ENCODE data around the gene PPP4R3A.
"Not testable (repeated sequence)": the region's sequence is repeated elsewhere in the genome, so short reads cannot be mapped to it uniquely, and the experiment has no call there.

The PPP4R3A gene

DNA sequence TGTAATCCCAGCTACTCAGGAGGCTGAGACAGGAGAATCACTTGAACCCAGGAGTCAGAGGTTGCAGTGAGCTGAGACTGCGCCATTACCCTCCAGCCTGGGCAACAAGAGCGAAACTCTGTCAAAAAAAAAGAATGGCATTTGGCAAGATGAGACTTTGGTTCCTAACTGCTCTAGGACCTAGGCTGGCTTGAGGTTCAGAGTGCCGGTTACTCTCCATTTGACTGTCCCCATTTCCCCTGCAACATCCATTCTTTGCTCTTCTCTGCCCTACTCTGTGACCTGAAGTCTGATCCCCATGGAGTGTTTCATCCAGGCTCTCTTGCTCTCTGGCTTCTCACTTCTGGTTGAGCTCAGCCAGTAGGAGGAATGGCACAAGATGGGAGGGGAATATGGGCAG, 26.2 kb upstream of the PPP4R3A start:
- POLR2A ChIA-PET = no interaction called here
- no peak for DNase-seq (ENCODE audit: low read depth, low spot score)
- H3K4me3 ChIP-seq (ENCODE audit: low read depth, low read length) = no peak overlapping the region
- TF ChIP-seq, protein P1, sequence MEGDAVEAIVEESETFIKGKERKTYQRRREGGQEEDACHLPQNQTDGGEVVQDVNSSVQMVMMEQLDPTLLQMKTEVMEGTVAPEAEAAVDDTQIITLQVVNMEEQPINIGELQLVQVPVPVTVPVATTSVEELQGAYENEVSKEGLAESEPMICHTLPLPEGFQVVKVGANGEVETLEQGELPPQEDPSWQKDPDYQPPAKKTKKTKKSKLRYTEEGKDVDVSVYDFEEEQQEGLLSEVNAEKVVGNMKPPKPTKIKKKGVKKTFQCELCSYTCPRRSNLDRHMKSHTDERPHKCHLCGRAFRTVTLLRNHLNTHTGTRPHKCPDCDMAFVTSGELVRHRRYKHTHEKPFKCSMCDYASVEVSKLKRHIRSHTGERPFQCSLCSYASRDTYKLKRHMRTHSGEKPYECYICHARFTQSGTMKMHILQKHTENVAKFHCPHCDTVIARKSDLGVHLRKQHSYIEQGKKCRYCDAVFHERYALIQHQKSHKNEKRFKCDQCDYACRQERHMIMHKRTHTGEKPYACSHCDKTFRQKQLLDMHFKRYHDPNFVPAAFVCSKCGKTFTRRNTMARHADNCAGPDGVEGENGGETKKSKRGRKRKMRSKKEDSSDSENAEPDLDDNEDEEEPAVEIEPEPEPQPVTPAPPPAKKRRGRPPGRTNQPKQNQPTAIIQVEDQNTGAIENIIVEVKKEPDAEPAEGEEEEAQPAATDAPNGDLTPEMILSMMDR (IDR thresholded peaks at IDR 0.05; ENCODE audit: insufficient read depth, low read length, missing control alignments) = no peak
- CTCF ChIA-PET = no interaction called here

DNA sequence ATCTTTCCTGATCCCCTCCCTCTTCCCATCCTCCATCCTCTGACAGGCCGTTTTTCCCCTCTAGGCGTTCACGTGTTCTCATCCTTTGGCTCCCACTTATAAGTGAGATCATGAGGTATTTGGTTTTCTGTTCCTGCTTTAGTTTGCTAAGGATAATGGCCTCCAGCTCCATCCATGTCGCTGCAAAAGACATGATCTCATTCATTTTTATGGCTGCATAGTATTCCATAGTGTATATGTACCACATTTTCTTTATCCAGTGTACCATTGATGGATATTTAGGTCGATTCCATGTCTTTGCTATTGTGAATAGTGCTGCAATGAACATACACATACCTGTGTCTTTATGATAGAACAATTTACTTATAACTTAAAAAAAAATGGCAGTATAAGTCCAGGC, 23.9 kb upstream of the PPP4R3A start:
- DNase-seq (ENCODE audit: low read depth, low spot score); H3K4me3 ChIP-seq (ENCODE audit: low read depth, low read length); CTCF ChIA-PET; POLR2A ChIA-PET: not testable (repeated sequence)

GRCh38 chr14:91533623-91534022, 23.5 kb upstream of the PPP4R3A start:
- CTCF ChIA-PET = no interaction called here
- no peak for DNase-seq (ENCODE audit: low read depth, low spot score)
- TF ChIP-seq, protein P1 (IDR thresholded peaks at IDR 0.05; ENCODE audit: insufficient read depth, low read length, missing control alignments) = no peak
- no peak overlapping the region for H3K4me3 ChIP-seq (ENCODE audit: low read depth, low read length)
- POLR2A ChIA-PET = no interaction called here

DNA sequence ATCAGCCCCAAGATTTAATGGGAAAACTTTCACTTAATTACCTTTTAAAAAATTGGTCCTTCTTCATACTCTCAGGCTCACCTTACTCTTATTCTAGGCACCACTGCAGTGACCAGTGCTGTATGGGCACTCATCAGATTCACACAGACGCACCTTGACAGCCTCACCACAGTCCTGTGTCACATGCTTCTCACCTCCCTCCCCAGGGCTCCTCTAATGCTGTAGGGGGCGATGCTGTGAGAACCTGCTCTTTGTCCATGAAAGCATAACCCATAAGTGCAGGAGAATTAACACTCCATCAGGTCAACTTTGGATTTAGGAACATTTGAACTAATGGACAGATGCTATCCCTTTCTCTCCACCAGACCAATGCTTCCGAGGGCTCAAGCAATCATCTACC, 13.9 kb upstream of the PPP4R3A start:
- no peak overlapping the region for H3K4me3 ChIP-seq (ENCODE audit: low read depth, low read length)
- POLR2A ChIA-PET = no interaction called here
- no peak for DNase-seq (ENCODE audit: low read depth, low spot score)
- CTCF ChIA-PET = no interaction called here
- TF ChIP-seq, protein P1 (IDR thresholded peaks at IDR 0.05; ENCODE audit: insufficient read depth, low read length, missing control alignments) = no peak

DNA sequence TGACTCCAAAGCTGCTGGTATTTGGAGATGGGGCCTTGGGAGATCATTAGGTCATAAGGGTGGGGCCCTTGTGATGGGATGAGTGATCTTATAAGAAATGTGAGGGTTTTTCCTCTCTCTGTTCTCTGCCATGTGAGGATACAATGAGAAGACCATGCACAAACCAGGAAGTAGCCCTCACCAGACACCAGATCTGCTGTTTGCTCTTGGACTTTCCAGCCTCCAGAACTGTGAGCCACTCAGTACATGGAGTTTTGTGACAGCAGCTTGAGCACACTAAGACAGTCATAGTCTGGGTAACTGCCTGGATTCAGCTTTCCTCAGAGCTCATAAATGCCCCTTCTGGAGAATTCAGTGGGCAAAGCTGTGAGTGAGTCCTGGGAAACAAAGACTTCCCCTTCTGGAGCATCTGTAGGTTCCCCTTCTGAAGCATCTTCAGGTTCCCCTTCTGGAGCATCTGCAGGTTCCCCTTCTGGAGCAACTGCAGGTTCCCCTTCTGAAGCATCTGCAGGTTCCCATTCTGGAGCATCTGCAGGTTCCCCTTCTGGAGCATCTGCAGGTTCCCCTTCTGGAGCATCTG, 11.0 kb upstream of the PPP4R3A start:
- CTCF ChIA-PET = no interaction called here

GRCh38 chr14:91520138-91520537, 10.0 kb upstream of the PPP4R3A start:
- POLR2A ChIA-PET = no interaction called here
- no peak overlapping the region for H3K4me3 ChIP-seq (ENCODE audit: low read depth, low read length)
- CTCF ChIA-PET = no interaction called here
- TF ChIP-seq, protein P1 (IDR thresholded peaks at IDR 0.05; ENCODE audit: insufficient read depth, low read length, missing control alignments) = no peak
- DNase-seq (ENCODE audit: low read depth, low spot score) = no peak

More for the DNA sequence above, 11.0 kb upstream of the PPP4R3A start:
- POLR2A ChIA-PET = no interaction called here
- DNase-seq (ENCODE audit: low read depth, low spot score) = no peak
- TF ChIP-seq, protein P1 (IDR thresholded peaks at IDR 0.05; ENCODE audit: insufficient read depth, low read length, missing control alignments) = no peak
- H3K4me3 ChIP-seq (ENCODE audit: low read depth, low read length) = no peak overlapping the region

DNA sequence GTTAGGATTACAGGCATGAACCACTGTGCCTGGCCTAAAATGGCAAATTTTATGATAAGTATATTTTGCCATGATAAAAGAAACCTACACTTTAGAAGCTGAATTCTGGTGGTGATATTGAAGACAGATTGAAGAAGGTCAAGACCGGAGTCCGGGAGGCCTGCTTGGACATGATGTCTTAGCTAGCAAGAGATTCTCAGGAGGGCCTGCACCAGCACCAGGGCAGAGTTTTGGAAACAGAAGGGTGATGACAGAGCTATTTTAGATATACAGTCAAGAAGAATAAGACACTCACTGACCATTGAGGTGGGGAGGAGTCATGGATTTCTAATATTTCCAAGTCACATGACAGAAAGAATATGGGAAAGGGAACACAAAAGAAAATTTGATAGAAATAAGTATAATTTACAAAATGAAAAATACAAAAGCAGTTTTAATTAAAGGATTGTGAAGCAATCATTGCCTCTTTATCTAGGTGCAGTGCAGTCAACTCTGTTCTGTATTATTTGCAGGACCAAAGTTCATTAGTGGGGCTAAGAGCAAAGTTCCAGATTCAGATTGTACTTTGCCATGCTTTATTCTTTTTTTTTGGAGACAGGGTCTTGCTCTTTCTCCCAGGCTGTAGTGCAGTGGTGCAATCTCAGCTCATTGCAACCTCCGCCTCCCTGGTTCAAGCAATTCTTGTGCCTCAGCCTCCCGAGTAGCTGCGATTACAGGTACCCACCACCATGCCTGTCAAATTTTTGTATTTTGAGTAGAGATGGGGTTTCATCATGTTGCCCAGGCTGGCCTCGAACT, 9.3 kb upstream of the PPP4R3A start:
- TF ChIP-seq, protein P1 (IDR thresholded peaks at IDR 0.05; ENCODE audit: insufficient read depth, low read length, missing control alignments) = no peak

More for the DNA sequence above, 9.3 kb upstream of the PPP4R3A start:
- POLR2A ChIA-PET = no interaction called here
- CTCF ChIA-PET = no interaction called here
- no peak for DNase-seq (ENCODE audit: low read depth, low spot score)
- no peak overlapping the region for H3K4me3 ChIP-seq (ENCODE audit: low read depth, low read length)
